GM12864 (cell line): ENCODE measurements around the gene OSBPL5.

Source experiments
- DNase-seq: peaks from one replicate; pipeline ENCODE4 v3.0.0-alpha.2; 2011; ENCODE audit warnings: low read depth
- H3K4me3 ChIP-seq: 2 replicates; pipeline ENCODE4 v1.5.1; 2011; ENCODE audit warnings: mild to moderate bottlenecking, low read depth, low read length, control low read depth
- CTCF ChIP-seq: IDR thresholded peaks from 2 replicates; pipeline ENCODE4 v1.5.1; 2011; ENCODE audit warnings: low read depth, mild to moderate bottlenecking, moderate library complexity, low read length, control low read depth, inconsistent platforms; ENCODE audit errors: missing control alignments

Gene OSBPL5

GRCh38 chr11:3197044-3197695 lies 32.1 kb upstream of the OSBPL5 start:
- DNase-seq = no peak
- H3K4me3 ChIP-seq = no peak overlapping the region
- TF ChIP-seq CTCF = no peak

GRCh38 chr11:3196161-3197043 lies 31.3 kb upstream of the OSBPL5 start:
- no peak for DNase-seq
- TF ChIP-seq CTCF = no peak
- H3K4me3 ChIP-seq = no peak overlapping the region

GRCh38 chr11:3195251-3196160 lies 30.4 kb upstream of the OSBPL5 start:
- H3K4me3 ChIP-seq = no peak overlapping the region
- TF ChIP-seq CTCF = no peak
- no peak for DNase-seq

- TF ChIP-seq CTCF = no peak
- no peak for DNase-seq
Measured at GRCh38 chr11:3194016-3194816, 29.1 kb upstream of the OSBPL5 start.

GRCh38 chr11:3193373-3194015 lies 28.4 kb upstream of the OSBPL5 start:
- no peak for TF ChIP-seq CTCF
- DNase-seq = no peak
- H3K4me3 ChIP-seq = no peak overlapping the region

More at GRCh38 chr11:3194016-3194816, 29.1 kb upstream of the OSBPL5 start:
- no peak overlapping the region for H3K4me3 ChIP-seq
